HG03520 (cell line): Measurements from ENCODE around the gene NXPH1.

ENCODE experiments used
- ATAC-seq: cut with Tn5 transposase; IDR thresholded peaks from one replicate; pipeline ENCODE4 v1.9.1; 2021; ENCODE audit warnings: mild to moderate bottlenecking, moderate library complexity; ENCODE audit not compliant: unreplicated experiment

NXPH1 gene

GRCh38 chr7:8800986-8801385 lies 367.6 kb downstream of the NXPH1 start:
- ATAC-seq, result no peak
